ENCODE measurements around the gene GMPR.

GMPR gene

DNA sequence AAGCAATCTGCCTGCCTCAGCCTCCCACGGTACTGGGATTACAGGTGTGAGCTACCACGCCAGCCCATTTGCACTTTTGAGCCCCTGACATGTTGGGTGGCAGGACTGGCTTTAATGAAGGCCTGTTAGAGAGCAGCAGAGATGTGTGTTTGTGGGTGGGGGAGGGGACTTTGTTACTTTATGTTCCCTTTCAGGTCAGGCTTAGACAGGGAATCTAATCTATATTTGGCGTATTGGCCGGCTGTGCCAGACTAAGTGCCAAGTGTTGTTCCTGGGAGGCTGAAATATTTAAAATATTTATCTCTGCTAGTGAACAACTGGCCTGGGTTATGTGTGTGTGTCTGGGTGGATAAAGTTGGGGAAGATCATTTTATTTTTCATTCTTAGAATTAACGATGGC, 6.1 kb downstream of the GMPR start:
- no peak for TF ChIP-seq CTCF (IDR thresholded peaks at IDR 0.05; ENCODE audit: low read depth, low read length)
- no peak overlapping the region for H3K4me3 ChIP-seq (ENCODE audit: low read depth, low read length)
- in situ Hi-C loops (cut with HindIII; ENCODE audit: low sequenced_read_pairs), result no loop called here
- DNase-seq (ENCODE audit: low read depth, low spot score), result no peak

DNA sequence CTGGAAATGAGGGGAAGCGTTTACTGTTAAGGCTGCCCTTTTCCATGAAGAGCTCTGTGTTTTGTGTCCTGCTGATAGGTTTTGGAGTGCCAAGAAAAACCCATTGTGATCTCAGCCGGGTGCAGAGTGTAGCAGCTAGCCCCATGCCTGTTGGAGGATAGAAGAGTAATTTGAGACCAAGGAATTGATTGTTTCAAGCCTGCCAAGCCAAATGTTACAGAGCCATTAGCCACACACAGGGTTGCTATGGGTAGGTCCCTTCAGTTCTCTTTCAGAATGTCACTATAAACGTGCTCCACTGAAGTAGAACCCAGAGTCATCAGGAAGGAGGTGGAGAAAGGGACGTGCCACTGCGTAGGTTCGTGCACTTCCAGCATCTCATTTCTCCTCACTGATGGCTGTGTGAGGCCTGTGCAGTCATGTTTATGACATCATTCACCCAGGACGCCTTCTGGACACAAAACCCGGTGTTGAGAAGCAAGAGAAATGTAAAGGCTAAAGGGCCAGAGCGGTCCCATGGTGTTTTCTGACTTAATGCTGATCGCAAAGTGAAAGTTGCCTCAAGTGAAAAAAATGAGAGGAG, 6.6 kb downstream of the GMPR start:
- DNase-seq (ENCODE audit: low read depth, low spot score), result peak; percentile 86
- in situ Hi-C loops (cut with HindIII; ENCODE audit: low sequenced_read_pairs), result no loop called here
- no peak for TF ChIP-seq CTCF (IDR thresholded peaks at IDR 0.05; ENCODE audit: low read depth, low read length)
- H3K4me3 ChIP-seq (ENCODE audit: low read depth, low read length), result no peak overlapping the region

GRCh38 chr6:16248271-16248853, 10.0 kb downstream of the GMPR start:
- TF ChIP-seq CTCF (IDR thresholded peaks at IDR 0.05; ENCODE audit: low read depth, low read length), result no peak
- in situ Hi-C loops (cut with HindIII; ENCODE audit: low sequenced_read_pairs), result no loop called here
- DNase-seq (ENCODE audit: low read depth, low spot score), result no peak
- H3K4me3 ChIP-seq (ENCODE audit: low read depth, low read length), result no peak overlapping the region

GRCh38 chr6:16249971-16250370, 11.6 kb downstream of the GMPR start:
- TF ChIP-seq CTCF (IDR thresholded peaks at IDR 0.05; ENCODE audit: low read depth, low read length), result no peak
- peak; percentile 48 for DNase-seq (ENCODE audit: low read depth, low spot score)
- in situ Hi-C loops (cut with HindIII; ENCODE audit: low sequenced_read_pairs), result no loop called here
- no peak overlapping the region for H3K4me3 ChIP-seq (ENCODE audit: low read depth, low read length)

GRCh38 chr6:16251706-16252105, 13.3 kb downstream of the GMPR start:
- no peak for TF ChIP-seq CTCF (IDR thresholded peaks at IDR 0.05; ENCODE audit: low read depth, low read length)
- DNase-seq (ENCODE audit: low read depth, low spot score), result no peak
- in situ Hi-C loops (cut with HindIII; ENCODE audit: low sequenced_read_pairs), result no loop called here
- H3K4me3 ChIP-seq (ENCODE audit: low read depth, low read length), result no peak overlapping the region

GRCh38 chr6:16252686-16253299, 14.4 kb downstream of the GMPR start:
- in situ Hi-C loops (cut with HindIII; ENCODE audit: low sequenced_read_pairs), result no loop called here
- no peak overlapping the region for H3K4me3 ChIP-seq (ENCODE audit: low read depth, low read length)
- no peak for TF ChIP-seq CTCF (IDR thresholded peaks at IDR 0.05; ENCODE audit: low read depth, low read length)
- DNase-seq (ENCODE audit: low read depth, low spot score), result no peak

Measured in astrocyte of the spinal cord (primary cell).